H1 (cell line): ENCODE data around the gene AGRN.
"Not testable (repeated sequence)": the region's sequence is repeated elsewhere in the genome, so short reads cannot be mapped to it uniquely, and the experiment has no call there.

ENCODE experiments used
- ATF3 ChIP-seq: IDR thresholded peaks from 2 replicates; pipeline ENCODE4 v1.6.1; 2011; ENCODE audit warnings: low read depth, mild to moderate bottlenecking, low read length; ENCODE audit not compliant: insufficient read depth
- BRCA1 ChIP-seq: IDR thresholded peaks from 2 replicates; pipeline ENCODE4 v1.6.1; 2012; ENCODE audit warnings: low read depth, low read length, improper control_type of control experiment
- CHD1 ChIP-seq: IDR thresholded peaks from 2 replicates; pipeline ENCODE4 v1.6.1; 2012; ENCODE audit warnings: low read depth, low read length, improper control_type of control experiment
- CHD7 ChIP-seq: fragments of 300-600 bp; sonication (generic); IDR thresholded peaks from 2 replicates; pipeline ENCODE4 v1.7.1; 2012; ENCODE audit warnings: low read length, moderate library complexity, mild to moderate bottlenecking, inconsistent platforms; ENCODE audit not compliant: insufficient replicate concordance
- CTCF ChIP-seq, 3 experiments: IDR thresholded peaks; 1 replicate in 2 of 3; 2 replicates in 1 of 3; pipeline versions ENCODE4 v1.5.1 to v1.6.1; 2011; ENCODE audit warnings: low read length in 3 of 3, mild to moderate bottlenecking in 3 of 3, inconsistent platforms in 2 of 3, low read depth in 1 of 3, moderate library complexity in 1 of 3; ENCODE audit not compliant: insufficient read depth in 1 of 3; ENCODE audit errors: control extremely low read depth in 1 of 3
- JUN ChIP-seq: IDR thresholded peaks from 2 replicates; pipeline ENCODE4 v1.6.1; 2011; ENCODE audit warnings: low read depth, mild to moderate bottlenecking, improper control_type of control experiment, low read length
- PHF8 ChIP-seq: fragments of 200-600 bp; sonication (generic); conservative IDR thresholded peaks from 2 replicates; pipeline ENCODE4 v1.7.1; 2012; ENCODE audit warnings: low read depth, mild to moderate bottlenecking, inconsistent platforms, low read length, moderate library complexity
- POLR2A ChIP-seq, 2 experiments: IDR thresholded peaks; 1 replicate in 1 of 2; 2 replicates in 1 of 2; pipeline ENCODE4 v1.6.1; 2011; ENCODE audit warnings: low read depth in 2 of 2, low read length in 2 of 2, mild to moderate bottlenecking in 2 of 2; ENCODE audit errors: control extremely low read depth in 1 of 2
- RAD21 ChIP-seq, 2 experiments: IDR thresholded peaks in 1 of 2; conservative IDR thresholded peaks in 1 of 2; 2 replicates each; pipeline ENCODE4 v1.6.1; 2011; ENCODE audit warnings: low read depth in 2 of 2, low read length in 2 of 2, improper control_type of control experiment in 1 of 2, inconsistent platforms in 1 of 2, mild to moderate bottlenecking in 1 of 2, moderate library complexity in 1 of 2
- RBBP5 ChIP-seq: IDR thresholded peaks from 2 replicates; pipeline ENCODE4 v1.7.1; 2012; ENCODE audit warnings: low read depth, mild to moderate bottlenecking, inconsistent platforms, low read length, moderate library complexity, borderline replicate concordance
- SIRT6 ChIP-seq: IDR thresholded peaks from one replicate; pipeline ENCODE4 v1.7.1; 2012; ENCODE audit warnings: low read length, inconsistent platforms
- SP1 ChIP-seq: IDR thresholded peaks from 2 replicates; pipeline ENCODE4 v1.6.1; 2011; ENCODE audit warnings: low read depth, low read length
- TAF1 ChIP-seq: IDR thresholded peaks from 2 replicates; pipeline ENCODE4 v1.6.1; 2011; ENCODE audit warnings: mild to moderate bottlenecking, low read depth, low read length
- YY1 ChIP-seq: IDR thresholded peaks from 2 replicates; pipeline ENCODE4 v1.6.1; 2011; ENCODE audit warnings: low read depth, mild to moderate bottlenecking, low read length

GRCh38 chr1:1057769-1058087, 37.8 kb downstream of the AGRN start:
- not testable (repeated sequence) for TF ChIP-seq RBBP5; CTCF (IDR thresholded peaks at IDR 0.05; ENCODE audit: control extremely low read depth in 1 of 3, insufficient read depth in 1 of 3, low read depth in 1 of 3, low read length in 3 of 3); SP1; POLR2A (IDR thresholded peaks at IDR 0.05; ENCODE audit: control extremely low read depth in 1 of 2, low read depth in 2 of 2, low read length in 2 of 2); CHD1; JUN; YY1; ATF3; BRCA1; TAF1; SIRT6; CHD7; RAD21 (IDR thresholded peaks at IDR 0.05 in 1 of 2, conservative IDR thresholded peaks at IDR 0.05 in 1 of 2; ENCODE audit: low read depth in 2 of 2, low read length in 2 of 2); PHF8
